Muscle of leg (tissue), 11 donors: ENCODE measurements around the gene PPP6R2. TPM values are rescaled to one million over a fixed set of nuclear protein-coding genes. Genes with fewer than 3 reads are reported as not detected.

Experiments
- DNase-seq: peaks from one replicate; pipeline ENCODE4 v3.0.0; 2013
- H3K27ac ChIP-seq: one replicate; pipeline ENCODE4 v1.5.1; 2013; ENCODE audit warnings: mild to moderate bottlenecking, low read length, control low read depth
- H3K27me3 ChIP-seq: one replicate; pipeline ENCODE4 v1.6.1; 2013; ENCODE audit warnings: low read length; ENCODE audit not compliant: control insufficient read depth, insufficient read depth
- H3K36me3 ChIP-seq: one replicate; pipeline ENCODE4 v1.6.1; 2013; ENCODE audit warnings: low read length; ENCODE audit not compliant: control insufficient read depth, insufficient read depth
- H3K4me1 ChIP-seq: one replicate; pipeline ENCODE4 v1.6.1; 2013; ENCODE audit warnings: low read length; ENCODE audit not compliant: control insufficient read depth, insufficient read depth
- H3K4me3 ChIP-seq: one replicate; pipeline ENCODE4 v1.5.1; 2013; ENCODE audit warnings: low read length, control low read depth
- H3K9me3 ChIP-seq: replicated peaks from 2 replicates; pipeline ENCODE4 v1.6.1; 2013; ENCODE audit warnings: low read depth, low read length; ENCODE audit not compliant: control insufficient read depth
- WGBS: methylation state at CpG from one replicate; pipeline ENCODE4 v1.1.5; 2013; ENCODE audit warnings: missing lambda C conversion rate; ENCODE audit not compliant: insufficient coverage; 5-methylcytosine and 5-hydroxymethylcytosine counted together
- polyA plus RNA-seq, 8 donors: library from polyadenylated mRNA; unstranded; fragments of 120-200 nt; gene quantifications; one replicate each; pipeline versions ENCODE4 v1.2.1 to v1.2.3, GENCODE V29; 2013; ENCODE audit warnings: inconsistent platforms in 1 of 8, low replicate concordance in 1 of 8; ENCODE audit not compliant: insufficient read length in 8 of 8, insufficient read depth in 1 of 8
- total RNA-seq: library from RNA; stranded (reverse); fragments of 120-200 nt; gene quantifications from one replicate; pipeline ENCODE4 v1.2.4, GENCODE V29; 2013

The PPP6R2 gene
- total and polyA plus RNA-seq, 9 donors, result 29.8 to 41.5 (median 36.4) TPM

DNA sequence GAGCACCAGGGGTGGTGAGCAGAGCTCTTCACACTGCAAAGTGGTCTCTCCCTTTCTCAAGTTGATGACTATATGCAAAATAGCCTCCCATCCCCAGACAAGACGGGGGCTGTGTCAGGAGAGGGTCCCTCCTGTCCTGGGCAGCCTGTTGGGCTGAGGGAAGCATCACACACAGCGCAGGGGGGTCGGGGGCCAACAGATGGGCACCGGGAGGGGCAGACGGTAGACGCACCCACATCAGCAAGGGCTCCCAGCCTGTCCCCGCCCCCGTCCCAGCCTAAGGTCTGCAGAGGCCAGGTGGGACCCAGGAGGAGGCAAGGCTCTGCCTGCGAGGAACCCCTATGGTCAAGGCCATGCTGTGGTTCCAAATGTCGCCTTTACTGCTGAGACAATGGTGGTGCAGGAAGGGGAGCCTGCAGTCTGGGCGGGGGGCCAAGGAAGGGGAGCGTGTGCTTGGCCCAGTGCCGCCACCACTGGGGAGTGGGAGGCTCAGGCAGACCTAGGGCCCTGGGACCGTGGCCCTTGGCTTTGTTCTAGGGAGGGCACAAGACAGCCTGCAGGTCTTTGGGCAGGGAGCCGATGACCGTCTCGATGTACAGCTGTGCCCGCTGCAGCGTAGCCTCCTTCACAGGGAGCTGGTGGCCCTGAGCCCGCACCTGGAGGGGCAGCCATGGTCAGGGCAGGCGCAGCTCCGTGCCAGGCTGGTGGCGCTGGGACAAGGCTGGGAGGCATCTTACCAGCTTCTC lies 31.3 kb upstream of the PPP6R2 start:
- Histone ChIP-seq H3K9me3 (no peaks in the 10 kb centered on the region), H3K27me3 (no peaks in the 10 kb centered on the region), H3K4me3 (no peak overlapping the region), H3K4me1 (peaks cover 23% of the 10 kb centered on the region), H3K36me3 (no peaks in the 10 kb centered on the region), H3K27ac (no peak overlapping the region)
- DNase-seq, result no peak
- WGBS, result 73% methylated on average over 20 of the region's 23 CpGs

DNA sequence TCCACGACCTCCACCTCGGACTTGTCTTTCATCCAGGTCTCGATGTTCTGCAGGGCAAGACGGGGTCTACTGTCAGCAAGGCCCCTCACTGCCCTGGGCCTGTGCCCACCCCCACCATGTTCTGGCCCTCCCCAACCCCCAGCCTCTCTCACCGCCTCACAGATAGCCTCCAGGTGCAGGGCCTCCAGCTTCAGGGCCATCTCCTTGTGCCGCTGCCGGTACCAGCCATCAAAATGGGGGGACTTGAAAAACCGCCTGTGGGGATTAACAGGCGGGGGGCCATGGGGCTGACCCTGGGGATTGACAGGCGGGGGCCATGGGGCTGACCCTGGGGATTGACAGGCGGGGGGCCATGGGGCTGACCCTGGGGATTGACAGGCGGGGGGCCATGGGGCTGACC lies 30.8 kb upstream of the PPP6R2 start:
- H3K4me3 ChIP-seq, result no peak overlapping the region
- H3K9me3 ChIP-seq, result no peaks in the 10 kb centered on the region
- WGBS, result 95% methylated on average over 4 of the region's 12 CpGs
- no peak overlapping the region for H3K27ac ChIP-seq
- no peaks in the 10 kb centered on the region for H3K27me3 ChIP-seq
- H3K36me3 ChIP-seq, result no peaks in the 10 kb centered on the region
- H3K4me1 ChIP-seq, result peaks cover 23% of the 10 kb centered on the region
- no peak for DNase-seq

DNA sequence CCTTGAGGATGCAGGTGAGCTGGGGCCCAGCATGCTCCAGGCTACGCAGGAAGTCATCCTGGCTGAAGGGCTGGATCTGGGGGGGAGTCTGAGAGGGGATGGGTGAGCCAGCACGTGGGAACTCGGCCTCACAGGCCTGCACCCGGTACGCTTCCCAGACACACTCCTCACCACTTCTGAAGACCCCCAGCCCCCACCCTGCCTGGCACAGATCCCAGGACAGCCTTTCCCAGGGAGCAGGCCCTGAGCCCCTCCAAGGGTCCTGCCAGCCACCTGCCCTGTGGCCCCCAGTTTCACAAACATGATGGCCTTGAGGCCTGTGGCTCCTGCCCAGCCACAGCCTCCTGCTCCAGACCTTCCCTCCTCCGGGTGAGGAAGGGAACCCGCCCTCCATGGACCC lies 30.1 kb upstream of the PPP6R2 start:
- Histone ChIP-seq H3K36me3 (no peaks in the 10 kb centered on the region), H3K4me1 (peaks cover 20% of the 10 kb centered on the region), H3K4me3 (no peak overlapping the region), H3K27me3 (no peaks in the 10 kb centered on the region), H3K9me3 (no peaks in the 10 kb centered on the region), H3K27ac (no peak overlapping the region)
- WGBS, result no CpG with 5 or more reads among the region's 7 CpGs
- no peak for DNase-seq

DNA sequence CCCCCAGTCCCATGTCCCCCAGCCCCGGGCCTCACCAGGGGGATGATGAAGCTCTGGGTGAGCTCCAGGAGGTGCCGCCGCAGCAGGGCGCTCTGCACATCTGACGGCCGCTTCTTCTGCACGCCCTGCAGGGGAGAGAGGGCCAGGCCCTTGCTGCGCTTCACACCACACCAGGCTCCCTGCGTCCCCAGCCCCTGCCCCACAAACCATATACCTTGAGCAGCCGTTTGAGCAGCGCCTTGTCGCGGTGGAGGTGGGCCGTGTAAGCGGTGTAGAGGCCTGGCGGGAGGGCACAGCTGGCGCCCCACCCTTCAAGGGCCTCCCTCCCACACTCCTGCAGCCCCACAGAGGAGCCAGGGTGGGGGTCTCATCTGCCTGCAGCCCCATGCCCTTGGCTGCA lies 29.5 kb upstream of the PPP6R2 start:
- no peak for DNase-seq
- H3K27ac ChIP-seq, result no peak overlapping the region
- 92% methylated on average over 11 of the region's 17 CpGs for WGBS
- H3K4me1 ChIP-seq, result peaks cover 14% of the 10 kb centered on the region
- no peak overlapping the region for H3K4me3 ChIP-seq
- no peaks in the 10 kb centered on the region for H3K36me3 ChIP-seq
- no peaks in the 10 kb centered on the region for H3K27me3 ChIP-seq
- no peaks in the 10 kb centered on the region for H3K9me3 ChIP-seq

DNA sequence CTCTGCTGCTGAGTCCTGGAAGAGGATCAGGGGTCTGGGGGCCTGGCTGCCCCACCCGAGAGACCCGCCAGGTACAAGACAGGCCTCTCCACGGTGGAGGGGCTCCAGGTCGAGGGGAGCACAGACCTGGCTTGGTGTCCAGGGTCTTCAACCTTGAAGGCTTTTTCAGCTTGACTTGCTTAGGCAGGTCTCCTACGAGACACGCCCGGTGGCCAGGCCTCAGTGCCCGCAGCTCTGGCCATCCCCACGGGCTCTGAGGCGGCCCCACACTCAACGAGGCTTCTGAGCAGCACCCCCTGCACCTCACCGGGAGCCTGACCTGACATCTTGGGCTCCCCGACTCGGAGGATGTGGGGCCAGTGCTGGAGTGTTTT lies 29.1 kb upstream of the PPP6R2 start:
- Histone ChIP-seq H3K27ac (no peak overlapping the region), H3K36me3 (no peaks in the 10 kb centered on the region), H3K4me3 (no peak overlapping the region), H3K4me1 (peaks cover 9% of the 10 kb centered on the region), H3K9me3 (no peaks in the 10 kb centered on the region), H3K27me3 (no peaks in the 10 kb centered on the region)
- WGBS, result 73% methylated on average over 13 of the region's 14 CpGs
- DNase-seq, result no peak

DNA sequence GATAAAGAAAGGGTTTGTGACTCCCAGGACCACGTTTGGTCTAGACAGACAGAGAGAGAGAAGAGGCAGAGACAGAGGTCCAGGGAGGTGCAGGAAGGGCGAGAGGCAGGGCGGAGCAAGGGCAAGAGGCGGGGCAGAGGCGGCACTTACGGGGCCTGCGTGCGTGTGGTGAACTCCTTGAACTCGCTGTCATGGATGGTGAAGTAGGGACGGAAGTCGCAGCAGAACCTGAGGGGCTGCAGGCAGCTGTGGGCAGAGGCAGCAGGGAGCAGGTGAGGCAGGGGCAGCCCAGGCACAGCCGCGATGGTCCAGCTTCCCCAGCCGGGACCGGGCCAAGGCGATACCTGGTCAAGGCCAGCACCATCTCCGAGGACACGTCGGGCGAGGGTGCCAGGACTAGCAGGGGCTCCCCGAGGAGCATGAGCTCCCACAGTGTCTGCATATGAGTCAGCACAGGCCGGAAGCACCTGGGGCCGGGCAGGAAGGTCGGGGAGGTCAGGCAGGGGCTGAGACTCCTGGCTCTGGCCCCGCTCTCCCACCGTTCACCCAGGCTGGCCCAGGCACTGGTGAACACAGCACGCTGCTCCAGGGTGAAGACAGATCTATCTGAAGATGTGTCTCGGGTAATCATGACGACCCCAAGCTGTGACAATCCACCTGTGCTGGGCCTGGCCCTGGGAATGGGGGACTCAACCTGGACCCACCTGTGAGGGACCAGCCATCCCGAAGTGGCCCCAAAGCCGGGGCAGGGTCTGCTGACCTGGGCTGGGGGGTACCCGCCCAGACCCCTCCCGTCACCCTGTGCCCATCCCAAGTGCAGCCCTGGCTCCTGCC lies 28.5 kb upstream of the PPP6R2 start:
- Histone ChIP-seq H3K27me3 (no peaks in the 10 kb centered on the region), H3K9me3 (no peaks in the 10 kb centered on the region), H3K4me1 (peaks cover 3% of the 10 kb centered on the region), H3K4me3 (peak overlapping the region; percentile 4), H3K36me3 (no peaks in the 10 kb centered on the region), H3K27ac (no peak overlapping the region)
- DNase-seq, result no peak
- WGBS, result 49% methylated on average over 33 of the region's 33 CpGs

DNA sequence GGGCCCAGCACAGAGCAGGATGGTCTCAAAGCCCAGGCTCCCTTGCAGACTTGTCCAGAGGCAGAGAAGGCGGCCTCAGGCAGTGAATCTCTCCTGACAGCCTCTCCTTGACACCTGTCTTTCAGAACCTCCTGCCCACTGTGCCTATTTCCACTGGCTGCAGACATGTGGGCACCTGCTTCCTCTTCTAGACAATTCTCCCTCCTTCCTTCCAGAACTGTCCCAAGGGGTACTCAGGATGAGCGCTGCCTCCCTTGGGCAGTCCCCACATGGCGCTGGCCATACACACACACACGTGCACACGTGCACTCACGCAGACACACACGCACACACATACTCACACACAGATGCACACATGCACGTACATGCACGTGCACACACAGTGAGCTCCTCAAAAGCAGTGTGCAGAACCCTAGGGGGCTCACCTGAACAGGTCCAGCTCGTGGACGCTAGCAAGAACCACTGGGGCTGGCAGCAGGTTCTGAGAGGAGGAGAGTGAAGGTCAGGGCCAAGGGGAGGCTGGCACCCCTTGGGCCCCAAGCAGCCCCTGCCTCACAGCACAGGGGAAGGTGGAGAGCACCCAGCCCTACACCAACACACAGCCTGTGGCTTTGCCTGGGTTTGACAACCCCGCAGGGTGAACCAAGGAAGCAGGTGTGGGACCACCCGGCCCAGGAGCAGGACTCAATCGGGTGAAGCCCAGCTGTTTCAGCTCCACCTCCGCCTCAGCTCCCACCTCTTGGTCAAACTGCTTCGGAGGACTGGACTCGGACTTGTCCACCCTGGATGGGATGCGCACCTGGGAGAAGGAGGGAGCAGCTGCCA lies 27.6 kb upstream of the PPP6R2 start:
- 86% methylated on average over 13 of the region's 18 CpGs for WGBS
- H3K9me3 ChIP-seq, result no peaks in the 10 kb centered on the region
- no peak overlapping the region for H3K4me3 ChIP-seq
- no peaks in the 10 kb centered on the region for H3K4me1 ChIP-seq
- no peak for DNase-seq
- H3K27me3 ChIP-seq, result no peaks in the 10 kb centered on the region
- no peaks in the 10 kb centered on the region for H3K36me3 ChIP-seq
- H3K27ac ChIP-seq, result no peak overlapping the region

DNA sequence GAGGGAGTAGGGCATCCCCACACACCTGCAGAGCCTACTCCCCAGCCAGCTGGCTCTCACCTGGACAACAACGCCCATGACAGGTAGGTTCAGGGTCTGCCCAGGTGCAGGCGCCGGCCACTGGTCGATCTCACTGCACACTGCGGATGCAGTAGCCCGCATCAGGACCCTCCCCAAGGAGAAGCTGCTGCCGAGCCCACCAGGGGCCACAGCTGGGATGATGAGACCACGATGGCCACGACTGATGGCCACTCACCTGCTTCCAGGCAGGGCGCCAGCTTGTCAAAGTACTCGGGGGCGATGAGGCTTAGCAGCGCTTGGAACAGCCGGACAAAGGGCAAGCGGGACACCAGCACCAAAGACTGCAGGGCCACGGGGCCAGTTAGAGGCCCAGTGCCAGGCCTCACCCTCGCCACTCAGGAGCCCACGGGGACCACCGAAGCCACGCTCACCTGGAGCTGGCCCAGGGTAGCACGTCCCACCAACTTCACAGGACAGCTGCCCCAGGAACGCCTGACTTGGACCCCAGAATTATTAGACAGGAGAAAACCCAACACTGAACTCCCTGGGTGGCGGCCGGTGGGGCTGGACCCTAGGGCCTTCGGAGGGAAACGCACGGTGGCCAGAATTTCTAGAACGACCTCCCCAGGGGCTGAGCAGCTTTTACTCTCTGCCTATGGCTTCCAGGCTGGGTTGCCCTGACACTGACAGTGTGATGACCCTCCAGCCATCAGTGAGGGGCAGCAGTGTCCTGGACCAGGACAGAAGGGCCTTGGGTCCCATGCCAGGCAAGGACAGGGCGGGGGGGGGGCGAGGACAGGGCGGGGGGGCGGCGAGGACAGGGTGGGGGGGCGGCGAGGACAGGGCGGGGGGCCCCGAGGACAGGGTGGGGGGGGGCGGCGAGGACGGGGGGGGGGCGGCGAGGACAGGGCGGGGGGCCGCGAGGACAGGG lies 26.7 kb upstream of the PPP6R2 start:
- H3K4me1 ChIP-seq, result no peaks in the 10 kb centered on the region
- DNase-seq, result no peak
- H3K9me3 ChIP-seq, result no peaks in the 10 kb centered on the region
- no peak overlapping the region for H3K27ac ChIP-seq
- 81% methylated on average over 28 of the region's 45 CpGs for WGBS
- no peaks in the 10 kb centered on the region for H3K36me3 ChIP-seq
- H3K4me3 ChIP-seq, result no peak overlapping the region
- H3K27me3 ChIP-seq, result no peaks in the 10 kb centered on the region

DNA sequence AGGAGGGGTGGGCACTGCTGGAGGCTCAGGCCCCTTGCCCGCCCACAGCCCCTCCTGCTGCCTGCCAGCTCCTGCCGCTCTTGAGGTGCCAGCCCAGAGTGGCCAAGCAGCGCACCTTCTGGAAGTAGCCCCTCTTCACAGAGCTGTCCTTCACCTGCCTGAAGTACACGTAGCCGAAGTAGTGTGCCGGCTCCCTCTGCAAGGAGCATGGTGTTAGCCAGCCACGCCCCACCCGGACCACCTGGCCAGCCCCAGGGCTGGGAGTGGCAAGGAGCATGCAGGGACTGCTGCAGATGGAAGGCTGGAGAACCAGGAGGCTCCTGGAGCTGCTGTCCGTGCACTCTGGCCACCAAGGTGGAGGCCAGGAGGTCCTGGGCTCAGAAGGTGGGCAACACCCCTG lies 25.9 kb upstream of the PPP6R2 start:
- Histone ChIP-seq H3K27ac (no peak overlapping the region), H3K9me3 (no peaks in the 10 kb centered on the region), H3K36me3 (no peaks in the 10 kb centered on the region), H3K4me3 (no peak overlapping the region), H3K4me1 (no peaks in the 10 kb centered on the region), H3K27me3 (no peaks in the 10 kb centered on the region)
- no peak for DNase-seq
- 82% methylated on average over 9 of the region's 9 CpGs for WGBS
